ENCODE results near the gene STAB1.

DNA sequence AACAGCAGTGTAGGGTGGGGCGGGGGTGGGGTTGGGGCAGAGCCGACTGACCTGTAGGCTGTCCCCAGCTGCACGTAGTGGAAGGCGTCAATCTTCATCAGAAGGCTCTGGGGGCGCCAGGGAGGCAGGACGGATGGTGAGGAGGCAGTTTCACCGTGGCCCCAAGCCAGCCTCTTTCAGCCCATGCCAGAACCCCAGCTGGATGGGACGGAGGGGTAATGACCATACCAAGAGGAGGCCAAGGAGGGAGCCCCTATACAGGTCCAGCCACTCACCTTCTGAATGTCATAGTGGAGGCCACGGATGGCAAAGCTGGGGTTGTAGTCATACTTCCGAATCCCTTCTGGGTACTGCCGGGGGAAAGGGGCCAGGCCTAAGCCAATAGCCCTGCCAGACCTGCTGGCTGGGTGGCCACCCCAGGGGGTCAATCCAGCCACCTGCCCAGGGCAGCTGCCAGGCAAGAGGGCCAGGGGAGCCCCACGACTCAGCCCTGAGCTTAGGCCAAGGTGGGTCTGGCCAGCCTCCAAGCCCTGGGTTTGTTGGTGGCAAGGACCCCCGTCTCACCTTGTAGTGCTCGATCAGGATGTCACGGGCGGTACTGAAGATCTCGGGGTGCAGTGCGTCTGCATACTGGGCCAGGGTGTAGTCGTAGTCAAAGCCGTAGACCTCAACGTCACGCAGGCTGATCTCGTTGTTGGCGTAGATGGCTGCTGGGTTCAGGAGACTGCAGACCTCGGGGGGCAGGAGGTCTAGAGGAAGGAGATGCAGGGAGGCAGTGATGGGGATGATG is 33.6 kb downstream of the STAB1 start:
- TF ChIP-seq POLR2A (IDR thresholded peaks at IDR 0.05; ENCODE audit: low read depth) = no peak
- TF ChIP-seq CTCF (IDR thresholded peaks at IDR 0.05) = no peak
- no peak for TF ChIP-seq POLR2AphosphoS5 (IDR thresholded peaks at IDR 0.05)
- TF ChIP-seq EP300 (IDR thresholded peaks at IDR 0.05) = no peak
